ENCODE results near the gene VIP.

VIP gene

GRCh38 chr6:152783217-152783878 lies 32.8 kb downstream of the VIP start:
- no peak for DNase-seq

GRCh38 chr6:152794696-152795095 lies 44.1 kb downstream of the VIP start:
- DNase-seq: no peak

- no peak for DNase-seq
Observed at GRCh38 chr6:152804150-152804549, 53.6 kb downstream of the VIP start.
